Body of pancreas (tissue), 4 donors: ENCODE data around the gene TTC27. TPM values are rescaled to one million over a fixed set of nuclear protein-coding genes. Genes with fewer than 3 reads are reported as not detected.

Source experiments
- ATAC-seq: fragments of 150-250 bp; one replicate; pipeline ENCODE4 v1.9.1; 2016
- DNase-seq, 4 donors: peaks; one replicate each; pipeline ENCODE4 v3.0.0-alpha.2; 2019
- H3K27ac ChIP-seq, 4 donors: fragments of 200-600 bp; sonication (generic); 1 replicate in 3 of 4; 2 replicates in 1 of 4; pipeline versions ENCODE4 v1.5.1 to v1.6.1; 2016 to 2019; ENCODE audit warnings: mild to moderate bottlenecking in 1 of 4, mixed read lengths in 1 of 4, moderate library complexity in 1 of 4
- H3K27me3 ChIP-seq, 2 donors: fragments of 200-600 bp; sonication (generic); one replicate each; pipeline ENCODE4 v1.6.0; 2016; ENCODE audit warnings: mild to moderate bottlenecking in 1 of 2
- H3K36me3 ChIP-seq, 2 donors: fragments of 200-600 bp; sonication (generic); replicated peaks in 1 of 2; 2 replicates each; pipeline ENCODE4 v1.5.1; 2016; ENCODE audit warnings: low read depth in 2 of 2; ENCODE audit not compliant: insufficient read depth in 1 of 2
- H3K4me1 ChIP-seq: fragments of 200-600 bp; sonication (generic); one replicate; pipeline ENCODE4 v1.6.0; 2016
- H3K4me3 ChIP-seq, 2 donors: fragments of 200-600 bp; sonication (generic); 1 replicate in 1 of 2; 2 replicates in 1 of 2; pipeline ENCODE4 v1.5.1; 2016 to 2019
- H3K9me3 ChIP-seq, 3 donors: fragments of 200-600 bp; sonication (generic); 1 replicate in 2 of 3; 2 replicates in 1 of 3; pipeline ENCODE4 v1.5.1; 2016
- CTCF ChIP-seq, 7 experiments: fragments of 450-650 bp in 4 of 7; fragments of 200-600 bp in 3 of 7; sonication (generic) in 3 of 7; IDR thresholded peaks; one replicate each; pipeline ENCODE4 v1.5.1; 2016 to 2019; ENCODE audit warnings: antibody characterized with exemption in 7 of 7
- POLR2A ChIP-seq, 3 donors: fragments of 450-650 bp; IDR thresholded peaks; one replicate each; pipeline ENCODE4 v1.6.1; 2016; ENCODE audit warnings: antibody characterized with exemption in 3 of 3, mild to moderate bottlenecking in 2 of 3
- WGBS, 2 donors: methylation state at CpG; one replicate each; pipeline ENCODE4 v1.1.5; 2017; 5-methylcytosine and 5-hydroxymethylcytosine counted together
- intact Hi-C: fragments of 100-400 bp; cut with DNase I; formaldehyde crosslinking; loops from one replicate; pipeline ENCODE4 v1.15.1; 2023
- total RNA-seq, 2 donors: library from RNA; depleted of rRNA; stranded (reverse); fragments of >200 nt; gene quantifications; one replicate each; pipeline ENCODE4 v1.1.0, GENCODE V29; 2016

Gene TTC27
- total RNA-seq, 2 donors from 2014 or later, result 5.6 to 9.3 TPM

GRCh38 chr2:32666704-32667103 lies 38.9 kb downstream of the TTC27 start:
- no peaks in the 10 kb centered on the region for H3K27me3 ChIP-seq
- 85 to 100% methylated on average over 1 of the region's 1 CpG for WGBS, 2 donors
- H3K36me3 ChIP-seq, result no peaks in the 10 kb centered on the region
- TF ChIP-seq CTCF (IDR thresholded peaks at IDR 0.05), result no peak
- no peak for TF ChIP-seq POLR2A (IDR thresholded peaks at IDR 0.05)
- H3K27ac ChIP-seq, result no peak overlapping the region
- ATAC-seq (no peak), DNase-seq (no peak)
- H3K9me3 ChIP-seq, result no peaks in the 10 kb centered on the region
- intact Hi-C loops, result no loop called here
- no peak overlapping the region for H3K4me3 ChIP-seq
- no peaks in the 10 kb centered on the region for H3K4me1 ChIP-seq

GRCh38 chr2:32668254-32668653 lies 40.4 kb downstream of the TTC27 start:
- Histone ChIP-seq H3K9me3 (no peaks in the 10 kb centered on the region), H3K27ac (no peak overlapping the region), H3K36me3 (peaks cover 0 to 4% of the 10 kb centered on the region in 2 donors), H3K4me1 (no peaks in the 10 kb centered on the region), H3K27me3 (no peaks in the 10 kb centered on the region), H3K4me3 (no peak overlapping the region)
- ATAC-seq (no peak), DNase-seq (no peak)
- no peak for TF ChIP-seq CTCF (IDR thresholded peaks at IDR 0.05)
- TF ChIP-seq POLR2A (IDR thresholded peaks at IDR 0.05), result no peak
- 64 to 65% methylated on average over 1 of the region's 1 CpG for WGBS, 2 donors
- intact Hi-C loops, result no loop called here

GRCh38 chr2:32671885-32672533 lies 44.2 kb downstream of the TTC27 start:
- Histone ChIP-seq H3K27me3 (no peaks in the 10 kb centered on the region), H3K9me3 (no peaks in the 10 kb centered on the region), H3K4me1 (no peaks in the 10 kb centered on the region), H3K27ac (no peak overlapping the region), H3K4me3 (no peak overlapping the region), H3K36me3 (peaks cover 0 to 4% of the 10 kb centered on the region in 2 donors)
- TF ChIP-seq POLR2A (IDR thresholded peaks at IDR 0.05) (no peak), CTCF (IDR thresholded peaks at IDR 0.05) (no peak)
- 69 to 74% methylated on average over 2 of the region's 2 CpGs for WGBS, 2 donors
- intact Hi-C loops, result no loop called here
- ATAC-seq, result no peak
- DNase-seq, result no peak

- no peaks in the 10 kb centered on the region for H3K27me3 ChIP-seq
- TF ChIP-seq CTCF (IDR thresholded peaks at IDR 0.05) (no peak), POLR2A (IDR thresholded peaks at IDR 0.05) (no peak)
Measured at GRCh38 chr2:32678825-32679224, 51.0 kb downstream of the TTC27 start.

GRCh38 chr2:32680942-32681341 lies 53.1 kb downstream of the TTC27 start:
- Histone ChIP-seq H3K9me3 (no peaks in the 10 kb centered on the region), H3K4me3 (no peak overlapping the region), H3K4me1 (no peaks in the 10 kb centered on the region), H3K27me3 (no peaks in the 10 kb centered on the region), H3K27ac (no peak overlapping the region), H3K36me3 (no peaks in the 10 kb centered on the region)
- ATAC-seq (no peak), DNase-seq (no peak)
- 76% methylated on average over 4 of the region's 4 CpGs for WGBS, 2 donors
- TF ChIP-seq POLR2A (IDR thresholded peaks at IDR 0.05) (no peak), CTCF (IDR thresholded peaks at IDR 0.05) (no peak)
- intact Hi-C loops, result no loop called here

More at GRCh38 chr2:32678825-32679224, 51.0 kb downstream of the TTC27 start:
- DNase-seq (no peak), ATAC-seq (no peak)
- Histone ChIP-seq H3K4me1 (no peaks in the 10 kb centered on the region), H3K27ac (no peak overlapping the region), H3K36me3 (no peaks in the 10 kb centered on the region), H3K9me3 (no peaks in the 10 kb centered on the region), H3K4me3 (no peak overlapping the region)
- intact Hi-C loops, result no loop called here
